HepG2 (cell line): ENCODE measurements around the gene PLIN5. TPM values are rescaled to one million over a fixed set of nuclear protein-coding genes. Genes with fewer than 3 reads are reported as not detected.

ENCODE experiments used
- ARNT2 ChIP-seq: sonication (generic); formaldehyde crosslinking; IDR thresholded peaks from 2 replicates; pipeline ENCODE4 v1.8.0; 2022; ENCODE audit warnings: mild to moderate bottlenecking, low read depth, missing genetic modification reagents, moderate library complexity
- EEA1 ChIP-seq: sonication (generic); formaldehyde crosslinking; IDR thresholded peaks from 2 replicates; pipeline ENCODE4 v1.5.1; 2020; ENCODE audit warnings: mild to moderate bottlenecking, missing genetic modification reagents, borderline replicate concordance
- FUBP1 ChIP-seq: sonication (generic); formaldehyde crosslinking; IDR thresholded peaks from 2 replicates; pipeline ENCODE4 v1.5.1; 2020; ENCODE audit warnings: missing genetic modification reagents, mild to moderate bottlenecking, borderline replicate concordance
- GFI1 ChIP-seq: sonication (generic); formaldehyde crosslinking; IDR thresholded peaks from 2 replicates; pipeline ENCODE4 v1.5.0; 2020; ENCODE audit warnings: missing genetic modification reagents, mild to moderate bottlenecking, borderline replicate concordance
- MYC ChIP-seq: sonication (generic); formaldehyde crosslinking; IDR thresholded peaks from 2 replicates; pipeline ENCODE4 v1.9.0; 2021; ENCODE audit warnings: missing genetic modification reagents, borderline replicate concordance
- PRDM4 ChIP-seq: sonication (generic); formaldehyde crosslinking; IDR thresholded peaks from 2 replicates; pipeline ENCODE4 v1.9.0; 2021; ENCODE audit warnings: missing genetic modification reagents, borderline replicate concordance
- TCF7 ChIP-seq: sonication (generic); IDR thresholded peaks from 2 replicates; pipeline ENCODE4 v1.6.1; 2016; ENCODE audit warnings: antibody characterized with exemption, low read depth
- TEAD3 ChIP-seq: optimal IDR thresholded peaks from 2 replicates; pipeline ENCODE3; 2016; ENCODE audit warnings: borderline replicate concordance
- TERF1 ChIP-seq: sonication (generic); formaldehyde crosslinking; IDR thresholded peaks from 2 replicates; pipeline ENCODE4 v1.8.0; 2022; ENCODE audit warnings: mild to moderate bottlenecking, missing genetic modification reagents, moderate library complexity
- ZNF136 ChIP-seq: sonication (generic); formaldehyde crosslinking; IDR thresholded peaks from 2 replicates; pipeline ENCODE4 v1.8.1; 2022; ENCODE audit warnings: low read depth, mild to moderate bottlenecking, moderate library complexity, missing genetic modification reagents
- ZNF256 ChIP-seq: sonication (generic); formaldehyde crosslinking; conservative IDR thresholded peaks from 2 replicates; pipeline ENCODE4 v1.4.0; 2020; ENCODE audit warnings: missing genetic modification reagents
- ZNF318 ChIP-seq: sonication (generic); formaldehyde crosslinking; IDR thresholded peaks from 2 replicates; pipeline ENCODE4 v1.4.0; 2020; ENCODE audit warnings: mild to moderate bottlenecking, missing genetic modification reagents
- ZNF891 ChIP-seq: sonication (generic); formaldehyde crosslinking; IDR thresholded peaks from 2 replicates; pipeline ENCODE4 v1.5.0; 2020; ENCODE audit warnings: mild to moderate bottlenecking, missing genetic modification reagents
- ZSCAN29 ChIP-seq: sonication (generic); formaldehyde crosslinking; conservative IDR thresholded peaks from 2 replicates; pipeline ENCODE4 v1.4.0; 2020; ENCODE audit warnings: mild to moderate bottlenecking, missing genetic modification reagents
- polyA plus RNA-seq, 8 experiments: library from polyadenylated mRNA; depleted of rRNA in 3 of 8; stranded (reverse) in 7 of 8; unstranded in 1 of 8; fragments of >200 nt; fragmentation: Illumina TruSeq in 4 of 8; extraction: Trizol in 4 of 8; gene quantifications; 2 replicates each; pipeline versions ENCODE4 v1.2.1 to v1.2.3, GENCODE V29; 2011 to 2016; ENCODE audit warnings: low read depth in 4 of 8, missing spikeins in 1 of 8, mixed read lengths in 1 of 8; ENCODE audit not compliant: insufficient read depth in 1 of 8
- total RNA-seq, 5 experiments: library from RNA; depleted of rRNA; stranded (reverse); fragments of >200 nt; fragmentation: Illumina TruSeq; extraction: Trizol; gene quantifications; 2 replicates each; pipeline ENCODE4 v1.2.3, GENCODE V29; 2016; ENCODE audit warnings: low read depth in 1 of 5

PLIN5 gene
- total and polyA plus RNA-seq, 2 of the 13 experiments (the other 11 are each of a cell fraction or from before 2014, with no cell fraction given), result 1.8 to 4.8 TPM

GRCh38 chr19:4583961-4584669, 49.1 kb upstream of the PLIN5 start (continued):
- no peak for TF ChIP-seq TERF1 (CRISPR knock-in tag)
- no peak for TF ChIP-seq FUBP1 (CRISPR knock-in tag)
- TF ChIP-seq ZNF256 (CRISPR knock-in tag), result no peak; the same call in 1 of the 2 replicates
- TF ChIP-seq GFI1, result no peak
- no peak for TF ChIP-seq PRDM4 (CRISPR knock-in tag)
- TF ChIP-seq ARNT2 (CRISPR knock-in tag), result 0 out of 2 replicates have a peak, but pooled peaks have one; percentile 39
- peak; percentile 60; the same call in 1 of the 2 replicates for TF ChIP-seq TCF7
- peak; percentile 75 for TF ChIP-seq TEAD3 (CRISPR knock-in tag)
- peak; percentile 81 for TF ChIP-seq MYC (CRISPR knock-in tag)
- no peak; the same call in 1 of the 2 replicates for TF ChIP-seq ZNF318 (CRISPR knock-in tag)
- 0 out of 2 replicates have a peak, but pooled peaks have one; percentile 12 for TF ChIP-seq ZNF136 (CRISPR knock-in tag)
- TF ChIP-seq ZNF891 (CRISPR knock-in tag), result 0 out of 2 replicates have a peak, but pooled peaks have one; percentile 7
- peak; percentile 48; the same call in 1 of the 2 replicates for TF ChIP-seq EEA1 (CRISPR knock-in tag)
- peak; percentile 55 for TF ChIP-seq ZSCAN29 (CRISPR knock-in tag)
